GM19397 (cell line): Measurements from ENCODE around the gene TBATA.

Experiments used
- ATAC-seq: cut with Tn5 transposase; IDR thresholded peaks from one replicate; pipeline ENCODE4 v1.9.1; 2021; ENCODE audit warnings: mild to moderate bottlenecking, moderate library complexity; ENCODE audit not compliant: unreplicated experiment

The TBATA gene

DNA sequence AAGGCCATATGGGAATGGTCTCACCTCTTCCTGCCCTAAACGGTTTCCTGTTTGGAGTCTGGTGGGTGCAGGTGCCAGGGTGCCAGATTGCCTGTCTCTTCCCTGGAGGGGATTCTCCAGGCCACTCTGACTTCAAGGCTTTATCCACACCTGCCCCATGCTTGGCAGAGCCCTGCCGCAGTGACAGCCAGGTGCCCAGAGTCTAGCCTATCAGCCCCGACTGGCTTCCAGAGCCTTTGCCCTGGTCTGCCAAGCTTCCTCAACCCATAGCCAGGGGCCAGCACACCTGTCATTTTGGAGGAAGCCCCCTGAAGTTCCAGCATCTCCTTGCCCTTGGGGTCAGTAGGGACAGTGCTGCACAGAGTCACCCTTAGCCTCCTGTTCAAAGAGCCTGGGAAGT is 21.6 kb downstream of the TBATA start:
- no peak for ATAC-seq

DNA sequence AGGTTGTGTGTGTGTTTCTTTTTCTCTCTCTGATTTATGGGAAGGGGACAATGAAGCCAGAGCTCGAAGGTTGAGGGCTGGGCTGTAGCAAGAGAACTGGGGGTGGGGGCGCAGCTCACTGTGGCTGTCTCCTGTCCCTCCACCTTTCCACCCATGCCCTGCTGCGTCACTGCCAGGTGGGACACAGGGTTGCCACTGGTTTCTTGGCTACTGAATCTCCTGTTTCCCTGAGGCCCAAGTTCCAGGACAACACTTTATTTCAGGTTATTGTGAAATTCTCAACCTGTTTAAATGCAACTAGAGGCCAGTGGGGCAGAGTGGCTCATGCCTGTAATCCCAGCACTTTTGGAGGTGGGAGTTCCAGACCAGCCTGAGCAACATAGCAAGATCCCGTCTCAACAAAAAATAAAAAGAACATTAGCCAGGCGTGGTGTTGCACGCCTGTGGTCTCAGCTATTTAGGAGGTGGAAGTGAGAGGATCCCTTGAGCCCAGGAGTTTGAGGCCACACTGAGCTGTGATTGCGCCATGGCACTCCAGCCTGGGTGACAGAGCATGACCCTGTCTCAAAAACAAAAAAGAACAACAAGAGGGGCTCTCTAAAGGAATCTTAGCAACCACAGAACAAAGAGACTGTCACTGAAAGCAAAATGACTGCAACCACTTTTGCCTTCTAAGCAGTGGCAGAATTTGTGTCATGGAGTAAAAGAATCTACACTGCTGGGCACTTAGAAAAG is 22.6 kb downstream of the TBATA start:
- ATAC-seq, result no peak

GRCh38 chr10:70761727-70762350 is 23.3 kb downstream of the TBATA start:
- ATAC-seq, result no peak

DNA sequence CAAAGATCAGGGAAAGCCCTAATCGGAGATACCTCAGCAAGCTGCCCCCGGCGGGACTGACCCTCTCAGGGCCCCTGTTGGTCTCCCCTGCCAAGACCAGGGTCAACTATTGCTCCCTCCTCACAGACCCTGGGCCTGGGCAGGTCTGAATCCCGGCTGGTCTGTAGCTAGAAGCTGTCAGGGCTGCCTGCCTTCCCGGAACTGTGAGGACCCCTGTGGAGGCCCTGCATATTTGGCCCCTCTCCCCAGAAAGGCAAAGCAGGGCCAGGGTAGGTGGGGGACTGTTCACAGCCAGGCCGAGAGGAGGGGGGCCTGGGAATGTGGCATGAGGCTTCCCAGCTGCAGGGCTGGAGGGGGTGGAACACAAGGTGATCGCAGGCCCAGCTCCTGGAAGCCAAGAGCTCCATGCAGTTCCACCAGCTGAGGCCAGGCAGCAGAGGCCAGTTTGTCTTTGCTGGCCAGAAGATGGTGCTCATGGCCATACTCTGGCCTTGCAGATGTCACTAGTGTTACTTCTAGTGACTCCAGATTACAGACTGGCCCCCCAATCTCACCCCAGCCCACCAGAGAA is 24.1 kb downstream of the TBATA start:
- ATAC-seq, result no peak

DNA sequence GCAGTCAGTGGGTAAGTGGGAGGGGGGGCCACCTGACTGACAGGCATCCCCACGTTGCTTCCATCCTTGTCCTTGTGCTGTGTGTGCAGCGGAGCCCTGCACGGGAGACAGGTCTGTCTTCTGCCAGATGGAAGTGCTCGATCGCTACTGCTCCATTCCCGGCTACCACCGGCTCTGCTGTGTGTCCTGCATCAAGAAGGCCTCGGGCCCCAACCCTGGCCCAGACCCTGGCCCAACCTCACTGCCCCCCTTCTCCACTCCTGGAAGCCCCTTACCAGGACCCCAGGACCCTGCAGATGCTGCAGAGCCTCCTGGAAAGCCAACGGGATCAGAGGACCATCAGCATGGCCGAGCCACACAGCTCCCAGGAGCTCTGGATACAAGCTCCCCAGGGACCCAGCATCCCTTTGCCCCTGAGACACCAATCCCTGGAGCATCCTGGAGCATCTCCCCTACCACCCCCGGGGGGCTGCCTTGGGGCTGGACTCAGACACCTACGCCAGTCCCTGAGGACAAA is 24.8 kb downstream of the TBATA start:
- ATAC-seq, result no peak

- ATAC-seq, result no peak
These were observed 25.4 kb downstream of the TBATA start for GRCh38 chr10:70759781-70760180.

- ATAC-seq, result no peak
These were observed 26.2 kb downstream of the TBATA start for GRCh38 chr10:70758757-70759514.

DNA sequence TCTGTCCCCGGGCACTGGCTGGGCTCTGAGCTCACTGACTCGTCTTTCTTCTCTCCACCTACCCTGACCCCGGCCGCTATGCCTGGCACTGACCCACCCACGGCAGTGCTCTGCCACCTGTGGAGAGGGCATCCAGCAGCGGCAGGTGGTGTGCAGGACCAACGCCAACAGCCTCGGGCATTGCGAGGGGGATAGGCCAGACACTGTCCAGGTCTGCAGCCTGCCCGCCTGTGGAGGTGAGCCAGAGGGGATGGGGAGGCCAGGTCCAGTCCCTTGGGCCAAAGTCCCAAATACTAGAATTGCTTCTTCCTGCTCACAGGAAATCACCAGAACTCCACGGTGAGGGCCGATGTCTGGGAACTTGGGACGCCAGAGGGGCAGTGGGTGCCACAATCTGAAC is 27.3 kb downstream of the TBATA start:
- no peak for ATAC-seq

DNA sequence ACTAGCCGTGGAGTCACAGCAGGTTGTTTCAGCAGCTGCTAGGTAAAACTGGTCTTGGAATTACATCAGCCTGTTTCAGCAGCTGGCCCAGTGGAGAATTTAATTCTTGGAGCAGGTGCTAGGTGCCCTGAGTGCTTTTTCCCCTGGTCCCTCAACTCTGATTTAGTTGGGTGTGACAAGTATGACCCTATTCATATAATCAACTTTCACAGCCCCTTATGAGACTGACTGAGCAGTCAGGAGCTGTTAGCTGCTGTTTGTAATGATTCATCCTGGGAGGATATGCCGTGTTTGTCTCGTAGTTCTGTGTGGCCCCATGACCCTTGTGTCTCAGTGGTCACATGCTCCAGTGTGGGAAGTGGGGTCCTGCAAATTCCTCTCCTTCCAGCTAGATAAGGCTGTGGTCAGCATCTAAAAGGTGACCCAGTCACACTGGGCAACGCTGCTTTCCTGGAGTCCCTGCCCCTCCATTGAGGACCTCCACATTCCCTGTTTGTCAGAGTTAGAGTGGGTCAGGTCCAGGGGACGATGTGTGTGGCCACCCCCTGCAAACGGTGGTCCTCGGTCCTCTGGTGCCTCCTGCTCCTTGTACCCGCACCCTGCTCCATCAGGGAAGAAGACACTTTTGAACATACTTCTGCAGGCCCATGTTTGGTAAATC is 28.3 kb downstream of the TBATA start:
- no peak for ATAC-seq

DNA sequence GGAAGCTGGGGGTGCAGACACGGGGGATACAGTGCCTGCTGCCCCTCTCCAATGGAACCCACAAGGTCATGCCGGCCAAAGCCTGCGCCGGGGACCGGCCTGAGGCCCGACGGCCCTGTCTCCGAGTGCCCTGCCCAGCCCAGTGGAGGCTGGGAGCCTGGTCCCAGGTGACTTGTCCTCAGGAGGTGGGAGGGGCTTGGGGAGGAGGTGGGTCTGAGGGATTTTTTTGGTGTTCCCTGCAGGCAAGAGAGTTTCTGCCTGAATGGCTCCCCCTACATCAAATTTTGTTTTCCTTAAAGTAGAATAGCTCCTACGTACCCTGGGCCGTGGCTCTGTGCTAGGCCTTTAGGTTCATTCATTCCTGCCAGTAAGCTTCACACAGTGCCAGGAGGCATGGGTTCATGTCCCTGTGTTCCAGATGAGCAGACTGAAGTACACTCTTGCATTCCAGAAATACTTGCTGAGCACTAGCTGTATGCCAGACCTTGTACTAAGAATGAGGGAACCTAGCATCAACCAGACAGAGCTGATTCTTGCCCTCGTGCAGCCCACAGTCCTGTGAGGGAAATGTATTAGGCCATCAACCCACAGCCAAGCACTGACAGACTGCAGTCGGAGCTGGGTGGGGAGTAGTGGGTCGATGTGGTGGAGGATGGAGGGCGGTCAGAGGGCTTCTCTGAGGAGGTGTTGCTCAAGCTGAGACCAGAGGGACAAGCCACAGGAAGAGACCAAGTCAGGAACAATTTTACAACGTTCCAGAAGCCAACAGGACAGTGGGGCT is 31.1 kb downstream of the TBATA start:
- ATAC-seq, result no peak

- no peak for ATAC-seq
These were observed 32.0 kb downstream of the TBATA start for GRCh38 chr10:70753026-70753663.

DNA sequence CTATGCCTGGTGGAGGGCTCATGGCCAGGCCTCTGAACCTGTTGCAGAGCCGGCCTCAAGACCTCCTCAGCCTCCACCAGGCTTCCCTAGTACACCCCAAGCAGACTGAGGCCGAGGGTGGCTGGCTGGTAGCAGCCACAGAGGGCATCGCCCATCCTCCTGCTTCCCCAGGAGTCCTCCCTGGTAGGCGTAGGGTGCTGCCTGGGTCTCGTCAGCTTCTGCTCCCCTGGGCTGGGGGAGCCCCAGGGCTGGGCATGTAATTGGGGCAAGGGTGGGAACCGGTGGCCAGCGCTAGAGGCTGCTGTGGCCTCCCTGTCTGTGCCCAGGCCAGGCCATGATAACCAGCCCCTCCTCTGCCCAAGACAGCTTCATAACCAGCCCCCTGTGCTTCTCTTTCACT is 32.6 kb downstream of the TBATA start:
- no peak for ATAC-seq

- no peak for ATAC-seq
These were observed 33.2 kb downstream of the TBATA start for GRCh38 chr10:70751991-70752390.

DNA sequence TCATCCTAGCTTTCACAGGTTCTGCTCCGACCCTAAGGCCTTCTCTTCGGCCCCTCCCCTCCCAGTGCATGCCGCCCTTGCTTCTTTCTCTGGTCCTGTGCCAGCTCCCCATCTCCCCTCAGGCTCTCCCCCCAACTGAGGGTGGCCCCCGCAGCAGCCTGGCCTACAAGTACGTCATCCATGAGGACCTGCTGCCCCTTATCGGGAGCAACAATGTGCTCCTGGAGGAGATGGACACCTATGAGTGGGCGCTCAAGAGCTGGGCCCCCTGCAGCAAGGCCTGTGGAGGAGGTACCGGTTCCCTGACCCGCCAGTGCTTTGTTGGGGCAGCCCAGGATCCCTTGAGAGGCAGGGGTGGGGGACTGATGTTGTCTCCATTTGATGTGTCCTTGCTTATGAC is 33.8 kb downstream of the TBATA start:
- no peak for ATAC-seq

- no peak for ATAC-seq
These were observed 34.9 kb downstream of the TBATA start for GRCh38 chr10:70750156-70750703.

DNA sequence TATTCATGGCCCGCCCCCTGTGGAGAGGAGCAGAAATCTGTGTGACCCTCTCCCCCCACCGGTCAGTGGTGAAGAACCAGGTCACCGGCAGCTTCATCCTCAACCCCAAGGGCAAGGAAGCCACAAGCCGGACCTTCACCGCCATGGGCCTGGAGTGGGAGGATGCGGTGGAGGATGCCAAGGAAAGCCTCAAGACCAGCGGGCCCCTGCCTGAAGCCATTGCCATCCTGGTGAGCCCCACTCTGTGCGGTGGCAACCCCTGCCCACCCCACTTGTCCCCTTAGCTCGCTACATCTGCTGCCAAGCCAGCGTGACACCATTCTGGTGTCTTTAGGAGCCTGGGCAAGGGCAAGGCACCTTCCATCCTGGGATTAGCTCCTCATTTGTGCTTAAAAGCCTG is 35.4 kb downstream of the TBATA start:
- no peak for ATAC-seq

DNA sequence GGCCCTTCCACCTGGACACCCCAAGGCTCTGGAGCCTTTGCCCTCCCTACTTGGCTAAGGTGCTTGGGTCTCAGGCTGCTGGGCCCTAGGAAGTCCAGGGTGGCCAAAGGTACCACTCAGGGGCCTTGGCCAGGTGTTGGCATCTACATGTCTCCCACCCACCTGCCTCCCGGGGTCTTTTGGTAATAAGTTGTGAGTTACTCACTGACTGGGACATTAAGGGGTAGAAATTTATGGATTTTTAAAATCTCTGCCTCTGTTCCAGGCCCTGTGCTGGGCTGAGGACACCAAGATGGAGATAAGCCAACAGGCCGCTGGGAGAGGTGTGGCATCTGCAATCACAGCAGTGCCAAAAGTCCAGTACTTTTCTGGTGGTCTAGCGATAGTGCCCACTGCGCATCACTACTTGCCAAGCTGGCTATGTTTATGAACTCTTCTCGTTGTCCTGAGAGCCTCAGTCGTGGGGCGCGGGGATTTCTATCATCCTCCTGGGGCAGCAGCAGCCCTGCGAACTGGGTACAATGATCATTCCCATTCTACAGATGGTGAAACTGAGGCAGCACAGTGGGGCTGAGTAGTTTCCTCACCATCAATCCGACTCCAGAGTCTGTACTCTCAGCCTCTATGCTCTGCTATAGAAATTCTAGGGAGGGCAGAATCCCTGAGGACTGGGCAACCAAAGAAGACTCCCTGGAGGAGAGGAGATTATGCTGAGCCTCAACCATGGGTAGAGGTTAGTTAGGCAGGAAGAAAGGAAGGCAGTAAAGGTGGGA is 36.2 kb downstream of the TBATA start:
- ATAC-seq, result no peak

- no peak for ATAC-seq
These were observed 36.9 kb downstream of the TBATA start for GRCh38 chr10:70748305-70748704.
